GM21723 (cell line): ENCODE results near the gene MYO3B.

Source experiments
- ATAC-seq: cut with Tn5 transposase; IDR thresholded peaks from one replicate; pipeline ENCODE4 v1.9.1; 2021; ENCODE audit warnings: mild to moderate bottlenecking, moderate library complexity; ENCODE audit not compliant: unreplicated experiment

MYO3B gene

DNA sequence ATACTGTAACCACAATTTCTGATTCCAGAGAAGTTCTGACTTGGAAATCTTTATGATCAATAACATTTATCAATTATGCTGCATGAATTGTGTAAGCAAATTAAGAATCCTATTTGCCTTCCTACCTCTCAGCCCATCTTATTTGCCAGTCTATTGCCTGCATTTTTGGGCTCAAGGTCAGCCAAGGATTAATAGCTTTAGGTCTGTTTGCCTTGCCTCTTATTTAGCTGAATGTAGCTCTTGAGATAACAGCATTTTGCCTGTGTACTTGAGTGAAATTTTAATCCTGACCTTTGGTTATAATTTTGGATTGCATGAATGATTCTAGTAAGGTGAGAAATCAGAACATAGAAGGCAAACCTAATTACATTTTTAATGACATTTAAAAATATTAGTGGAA, 51.2 kb downstream of the MYO3B start:
- no peak for ATAC-seq

DNA sequence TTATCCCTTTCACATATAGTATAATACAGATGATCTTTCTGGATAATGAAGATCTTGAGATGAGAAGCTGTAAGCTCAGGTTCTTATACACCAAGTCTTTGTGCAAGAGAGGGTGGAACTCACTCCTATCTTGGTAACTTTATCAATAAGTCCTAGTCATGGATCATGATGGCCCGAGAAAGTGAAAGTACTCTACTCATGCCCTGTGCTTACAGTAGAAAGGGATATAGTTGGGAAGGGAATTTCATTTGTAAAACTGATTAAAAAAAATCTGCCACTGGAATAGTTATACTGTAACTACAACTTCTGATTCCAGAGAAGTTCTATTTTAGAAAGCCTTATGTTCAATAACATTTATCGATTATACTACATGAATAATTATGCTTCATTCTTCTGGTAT, 51.8 kb downstream of the MYO3B start:
- ATAC-seq, result no peak

DNA sequence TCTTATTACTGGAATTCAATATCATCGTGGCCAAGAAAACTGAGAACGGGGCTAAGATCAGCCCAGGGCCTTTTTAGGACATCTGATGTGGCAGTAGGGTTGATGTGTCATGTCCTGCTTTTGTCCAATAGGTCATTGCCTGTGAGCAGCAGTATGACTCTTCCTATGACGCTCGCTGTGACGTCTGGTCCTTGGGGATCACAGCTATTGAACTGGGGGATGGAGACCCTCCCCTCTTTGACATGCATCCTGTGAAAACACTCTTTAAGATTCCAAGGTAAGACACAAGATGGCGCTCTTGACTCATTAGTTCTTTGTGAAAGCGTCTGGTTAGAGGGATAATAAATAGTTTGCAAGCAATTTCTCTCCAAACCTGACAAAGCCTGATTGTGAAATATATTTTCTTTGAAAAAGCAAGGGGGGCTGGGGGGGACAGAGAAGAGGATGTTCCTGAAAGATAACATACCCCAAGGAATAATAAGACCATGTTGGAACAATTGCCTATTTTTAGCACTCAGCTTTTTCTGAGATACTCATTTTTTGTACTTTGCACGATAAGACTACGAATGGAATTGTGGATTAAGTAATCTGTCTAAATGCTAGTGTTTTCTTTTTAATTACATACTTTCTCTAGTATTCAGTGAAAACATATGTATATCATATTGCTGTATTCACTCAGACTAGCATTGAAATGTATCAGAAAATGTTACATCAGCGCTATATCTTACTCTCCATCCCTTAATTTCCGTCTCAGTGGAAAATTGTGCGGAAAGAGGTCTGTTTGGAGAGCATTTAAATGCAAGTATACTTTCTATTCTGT, 58.1 kb downstream of the MYO3B start:
- ATAC-seq, result no peak

DNA sequence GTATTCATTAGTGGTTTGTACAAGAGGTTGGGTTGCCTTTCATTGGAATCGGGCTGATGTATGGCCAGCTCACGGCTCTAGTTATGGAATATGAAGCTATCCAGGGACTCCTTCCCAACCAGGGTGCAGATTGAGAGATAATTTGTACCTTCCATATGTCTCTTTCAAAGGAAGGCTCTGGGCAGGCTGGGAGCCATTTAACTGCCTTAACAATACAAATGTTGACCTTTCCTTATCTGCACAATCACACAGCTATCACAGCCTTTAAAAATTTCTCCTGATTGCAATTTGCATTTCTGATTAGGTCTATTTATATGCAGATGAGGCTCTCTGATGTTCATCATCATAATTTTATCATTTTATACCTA, 58.7 kb downstream of the MYO3B start:
- ATAC-seq, result no peak

DNA sequence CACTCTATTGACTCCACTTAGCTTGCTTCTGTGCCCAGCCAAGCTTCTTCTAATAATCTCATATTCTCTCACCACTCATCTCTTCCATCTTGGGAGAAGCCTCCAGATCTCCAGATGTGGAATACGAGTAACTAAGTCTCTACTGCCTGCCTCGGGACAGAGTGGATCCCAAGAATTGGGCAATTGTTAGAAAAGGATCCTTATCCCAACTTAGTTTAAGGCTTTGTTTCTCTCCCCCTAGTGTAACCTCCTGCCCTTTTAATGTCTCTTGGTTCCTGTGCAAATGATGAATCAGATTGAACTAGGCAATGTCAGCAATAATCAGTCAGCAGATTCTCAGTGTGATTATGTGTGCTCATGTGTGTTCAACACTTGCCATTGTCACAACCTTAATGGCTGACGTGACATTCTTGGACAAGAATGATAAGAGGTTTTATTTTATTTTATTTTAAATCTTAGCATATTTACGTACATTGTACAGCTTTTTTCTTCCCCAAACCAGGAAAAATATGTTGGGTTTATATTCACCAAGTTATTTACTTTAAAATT, 59.7 kb downstream of the MYO3B start:
- no peak for ATAC-seq

DNA sequence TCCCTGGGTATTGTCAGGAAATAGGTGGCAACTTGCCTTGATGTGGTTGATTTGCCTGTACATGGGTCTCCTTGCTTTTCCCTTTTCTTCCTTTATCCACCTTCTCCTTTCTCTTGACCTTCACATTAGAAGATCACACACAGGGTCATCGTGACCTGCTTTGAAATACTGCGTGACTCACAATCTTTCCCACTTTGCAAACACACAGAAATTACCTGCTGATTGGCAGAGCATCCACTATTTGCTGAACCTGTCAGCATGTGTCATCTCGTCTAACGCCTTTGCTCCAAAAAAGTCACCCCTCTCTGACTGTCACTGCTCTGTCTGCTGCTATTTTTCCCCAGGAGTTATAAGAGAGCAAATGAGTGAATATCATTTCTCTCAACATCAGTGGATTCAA, 60.8 kb downstream of the MYO3B start:
- ATAC-seq, result no peak

DNA sequence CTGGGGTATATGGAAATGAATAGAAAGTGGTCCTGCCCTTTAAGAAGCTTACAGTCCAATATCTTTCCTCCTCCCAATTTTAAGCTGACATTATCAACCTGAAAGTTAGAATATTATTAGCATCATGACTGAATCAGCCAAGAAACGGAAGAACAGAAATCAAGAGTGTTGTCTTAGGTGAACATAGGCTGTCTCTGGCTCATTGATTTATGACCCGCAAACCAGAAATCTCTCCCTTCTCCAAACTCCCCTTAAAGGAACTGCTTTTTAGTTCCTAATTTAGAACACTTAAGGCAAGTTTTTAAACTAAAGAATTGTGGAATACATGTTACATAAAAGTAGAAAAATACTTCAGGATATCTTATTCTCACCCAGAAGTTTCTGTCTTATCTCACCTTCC, 62.7 kb downstream of the MYO3B start:
- ATAC-seq, result no peak

DNA sequence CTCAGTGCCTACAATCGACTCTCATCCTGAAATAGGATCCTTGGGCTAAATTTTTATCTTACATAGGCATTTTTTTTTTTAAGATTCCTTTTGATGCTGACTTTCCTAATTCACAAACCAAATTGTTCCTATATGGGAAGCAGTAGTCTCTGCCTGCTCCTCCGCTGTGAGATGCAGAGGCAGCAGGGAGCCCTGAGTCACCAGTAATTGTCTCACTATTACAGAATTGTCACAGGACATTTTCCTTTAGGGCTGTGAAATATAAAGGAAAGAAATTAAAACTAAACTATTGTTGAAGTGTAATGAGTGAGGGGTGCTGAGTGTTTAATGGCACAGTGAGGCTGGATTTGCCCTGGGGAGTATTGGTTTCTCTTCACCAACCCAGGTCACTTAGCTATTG, 63.8 kb downstream of the MYO3B start:
- ATAC-seq, result no peak

DNA sequence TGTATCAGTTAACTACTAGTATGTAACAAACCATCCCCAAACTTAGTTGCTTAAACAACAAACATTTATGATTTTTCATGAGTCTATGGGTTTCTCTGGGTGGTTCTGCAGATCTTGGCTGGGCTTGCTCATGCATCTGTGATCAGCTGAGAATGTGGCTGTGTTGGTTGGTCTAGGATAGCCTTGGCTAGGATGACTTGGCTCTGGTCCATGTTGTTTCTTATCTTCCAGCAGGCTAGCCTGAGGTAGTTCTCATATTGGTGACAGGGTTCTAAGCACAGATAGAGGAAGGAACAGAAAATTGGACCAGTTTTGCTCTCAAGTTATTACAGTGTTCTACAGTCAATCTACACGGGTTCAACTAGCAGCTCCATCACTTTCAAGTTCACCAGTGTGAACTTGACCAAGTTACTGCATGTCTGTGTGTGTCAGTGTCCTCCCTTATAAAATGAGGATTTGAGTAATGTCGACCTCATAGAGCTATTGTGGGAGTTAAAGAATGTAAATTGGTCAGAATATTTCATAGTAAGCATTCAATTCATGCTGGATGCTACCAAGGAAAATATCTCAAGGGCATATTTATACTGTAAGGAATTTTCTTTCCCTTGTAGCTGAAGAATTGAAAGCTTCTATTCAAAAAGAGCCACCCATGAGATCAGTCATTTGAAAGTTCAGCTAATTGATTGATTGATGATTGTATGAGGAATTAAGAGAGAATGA, 65.3 kb downstream of the MYO3B start:
- ATAC-seq, result no peak

DNA sequence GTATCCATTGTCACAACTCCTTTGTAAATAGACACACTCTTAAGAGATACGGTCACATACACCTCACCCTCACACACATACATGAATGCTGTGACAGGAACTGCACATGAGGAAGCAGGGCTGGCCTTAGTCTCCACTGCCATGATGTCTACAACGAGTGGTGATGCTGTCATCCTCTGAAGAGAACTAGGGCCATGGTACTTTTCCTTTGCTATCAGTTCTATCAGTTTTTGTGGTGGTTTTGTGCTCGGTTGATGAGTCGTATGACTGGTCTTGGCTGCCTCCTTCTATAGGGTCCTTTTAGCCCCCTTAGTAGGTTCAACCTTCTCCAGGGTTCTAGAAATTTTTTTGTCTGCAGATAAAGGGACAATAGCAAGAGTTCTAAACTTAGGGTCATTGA, 66.0 kb downstream of the MYO3B start:
- ATAC-seq, result no peak

DNA sequence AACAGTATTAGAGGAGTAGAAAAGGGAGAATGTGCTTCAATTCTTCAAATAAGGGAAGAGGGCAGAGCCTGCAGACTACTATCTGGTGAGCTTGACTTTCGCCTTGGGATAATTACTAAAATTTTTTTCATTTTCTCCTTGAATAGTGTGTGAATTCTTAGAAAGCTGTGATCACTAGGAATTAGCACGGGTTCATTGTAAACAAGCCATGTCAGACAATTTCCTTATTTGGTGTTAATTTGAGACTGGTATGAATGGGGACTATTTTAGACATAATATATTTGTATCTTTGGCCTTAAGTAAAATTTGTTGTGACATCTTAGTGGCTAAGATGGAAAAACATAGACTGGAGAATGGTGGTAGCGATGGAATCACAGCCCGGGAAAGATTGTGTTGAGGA, 66.6 kb downstream of the MYO3B start:
- ATAC-seq, result no peak

DNA sequence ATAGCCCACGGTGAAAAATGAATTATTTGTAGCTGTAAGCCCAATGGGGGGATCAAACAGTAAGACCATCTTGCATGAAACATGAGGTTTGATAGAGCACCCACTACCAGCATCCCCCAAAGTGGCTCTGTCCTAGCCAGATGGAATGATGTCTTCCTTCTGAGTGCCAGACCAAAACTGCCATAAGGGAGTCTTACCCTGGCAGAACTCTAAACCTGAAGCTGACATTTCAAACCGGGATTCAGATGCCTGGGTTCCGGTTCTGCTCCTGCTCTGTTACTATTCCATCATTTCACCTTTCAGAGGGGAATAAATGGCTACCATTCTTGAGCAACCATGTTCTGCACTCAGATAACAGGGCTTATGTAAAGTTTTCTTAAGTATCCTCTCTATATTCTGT, 67.4 kb downstream of the MYO3B start:
- no peak for ATAC-seq

DNA sequence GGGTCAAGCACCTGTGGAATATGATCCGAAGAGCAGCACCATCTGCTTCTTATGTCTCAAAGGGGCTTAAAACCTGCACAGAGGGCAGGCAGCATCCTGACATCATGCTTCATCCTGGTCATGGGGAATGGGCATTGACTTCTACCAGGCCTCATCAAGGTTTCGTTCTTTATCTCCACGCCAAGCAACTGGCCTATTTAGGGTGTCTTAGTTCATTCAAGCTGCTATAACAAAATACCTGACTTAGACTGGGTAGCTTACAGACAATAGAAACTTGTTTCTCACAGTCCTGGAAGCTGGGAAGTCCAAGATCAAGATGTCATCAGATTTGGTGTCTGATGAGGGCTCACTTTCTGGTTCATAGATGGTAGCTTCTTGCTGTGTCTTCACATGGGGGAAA, 69.4 kb downstream of the MYO3B start:
- ATAC-seq, result no peak

DNA sequence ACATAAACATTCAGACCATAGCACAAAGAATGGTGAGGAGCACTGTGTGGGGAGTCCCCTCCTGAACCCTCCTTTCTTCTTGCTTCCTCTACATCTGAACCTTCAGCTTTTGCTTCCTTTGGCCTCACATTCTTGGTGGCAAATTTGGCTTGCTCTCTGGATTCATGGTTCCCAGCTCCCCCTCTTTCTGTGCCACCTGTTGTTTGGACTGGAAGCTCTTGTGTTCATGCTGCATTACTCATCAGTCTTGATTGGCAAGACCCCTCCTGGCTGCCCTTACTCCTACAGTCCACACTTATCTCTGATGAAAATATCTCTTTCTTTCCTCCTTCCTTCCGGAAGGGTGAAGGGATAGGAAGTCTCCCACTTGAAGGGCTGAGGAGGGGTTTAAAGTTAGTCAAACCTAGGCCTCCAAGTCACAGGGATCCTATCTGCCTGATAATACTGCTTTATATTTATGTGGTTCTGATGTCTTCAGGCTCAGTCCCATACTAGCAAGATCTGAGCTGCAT, 70.0 kb downstream of the MYO3B start:
- ATAC-seq, result no peak

DNA sequence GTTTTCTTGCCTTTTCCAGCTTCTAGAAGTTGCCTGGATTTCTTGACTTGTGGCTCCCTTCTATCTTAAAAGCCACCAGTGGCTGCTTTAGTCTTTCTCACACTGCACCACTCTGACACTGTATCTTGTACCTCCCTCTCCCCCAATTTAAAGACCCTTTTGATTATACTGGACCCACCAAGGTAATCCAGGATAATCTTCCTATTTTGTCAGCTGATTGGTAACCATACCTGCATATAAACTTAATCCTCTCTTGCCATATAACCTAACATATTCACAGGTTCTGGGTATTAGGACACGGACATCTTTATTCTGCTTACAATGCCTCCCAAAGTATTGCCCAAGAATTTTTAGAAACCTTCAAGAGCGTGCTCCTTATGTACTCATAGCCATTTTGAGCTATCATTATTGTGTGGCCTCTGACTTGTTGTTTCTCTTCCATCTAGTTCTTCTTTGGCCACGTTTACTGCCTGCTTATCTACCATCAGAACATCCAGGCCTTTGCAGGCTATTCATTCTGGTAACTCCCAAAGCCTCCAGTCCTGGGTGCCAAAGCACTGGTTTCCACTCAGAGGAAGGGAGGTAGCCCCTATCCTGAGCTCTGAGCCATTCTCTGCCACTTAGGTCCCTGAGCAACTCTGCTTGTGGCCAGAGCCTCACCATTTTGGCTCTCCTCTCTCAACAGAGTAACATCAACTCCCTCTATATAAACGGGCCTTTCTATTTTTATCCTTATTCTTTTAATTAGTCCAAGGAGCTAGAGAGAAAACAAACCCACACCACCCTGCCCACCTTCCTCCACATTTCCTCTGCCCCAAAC, 70.8 kb downstream of the MYO3B start:
- no peak for ATAC-seq

DNA sequence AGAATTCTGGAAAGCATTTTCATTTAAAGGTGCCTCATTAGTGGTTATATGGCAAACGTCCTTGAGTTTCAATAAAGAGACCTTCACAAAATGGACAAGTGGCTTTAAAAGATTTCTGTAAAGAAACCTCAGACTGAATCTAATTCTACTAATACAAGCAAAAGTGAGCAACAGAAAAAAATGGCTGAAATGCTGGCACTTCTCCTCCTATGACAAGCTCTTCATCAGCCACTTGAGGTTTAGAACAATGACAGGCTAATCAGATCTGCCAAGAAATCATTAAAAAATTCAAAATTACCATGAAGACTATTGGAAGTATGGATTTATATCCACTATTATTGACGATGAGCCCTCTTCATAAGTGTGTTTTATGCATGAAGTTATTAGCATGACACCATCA, 71.8 kb downstream of the MYO3B start:
- ATAC-seq, result no peak

DNA sequence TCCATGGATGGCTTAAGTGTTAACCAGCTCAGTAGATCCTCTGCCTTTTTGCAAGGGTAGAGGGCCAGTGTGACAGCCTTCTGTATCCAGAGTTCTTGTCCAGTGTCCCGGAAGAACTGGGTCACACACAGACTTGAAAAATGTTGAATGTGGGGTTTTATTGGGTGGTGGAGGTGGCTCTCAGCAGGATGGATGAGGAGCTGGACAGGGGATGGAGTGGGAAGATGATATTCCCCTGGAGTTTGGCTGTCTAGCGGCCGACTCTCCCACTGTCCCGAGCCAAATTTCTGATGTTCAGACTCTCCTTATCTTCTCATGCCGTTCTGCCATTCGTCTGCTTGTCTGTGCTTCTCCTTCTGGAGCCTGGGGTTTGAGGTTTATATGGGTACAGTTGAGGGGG, 72.6 kb downstream of the MYO3B start:
- no peak for ATAC-seq

DNA sequence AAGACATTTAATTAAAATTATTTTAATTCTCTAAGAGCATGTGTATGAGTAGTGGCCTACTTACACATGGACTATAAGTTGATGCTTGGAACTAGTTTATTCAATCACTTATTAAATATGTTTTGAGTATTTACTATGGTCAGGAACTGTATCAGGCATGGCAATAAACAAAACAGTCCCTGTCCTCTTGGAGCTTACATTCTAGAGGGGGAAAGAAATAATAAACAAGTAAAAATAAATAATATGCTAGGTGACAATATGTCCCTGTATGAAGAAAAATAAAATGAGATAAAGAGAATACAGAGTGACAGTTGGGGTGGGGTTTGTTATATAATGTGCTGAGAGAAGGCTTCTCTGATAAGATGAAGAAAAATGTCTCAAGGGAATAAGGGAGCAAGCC, 74.5 kb downstream of the MYO3B start:
- ATAC-seq, result no peak

DNA sequence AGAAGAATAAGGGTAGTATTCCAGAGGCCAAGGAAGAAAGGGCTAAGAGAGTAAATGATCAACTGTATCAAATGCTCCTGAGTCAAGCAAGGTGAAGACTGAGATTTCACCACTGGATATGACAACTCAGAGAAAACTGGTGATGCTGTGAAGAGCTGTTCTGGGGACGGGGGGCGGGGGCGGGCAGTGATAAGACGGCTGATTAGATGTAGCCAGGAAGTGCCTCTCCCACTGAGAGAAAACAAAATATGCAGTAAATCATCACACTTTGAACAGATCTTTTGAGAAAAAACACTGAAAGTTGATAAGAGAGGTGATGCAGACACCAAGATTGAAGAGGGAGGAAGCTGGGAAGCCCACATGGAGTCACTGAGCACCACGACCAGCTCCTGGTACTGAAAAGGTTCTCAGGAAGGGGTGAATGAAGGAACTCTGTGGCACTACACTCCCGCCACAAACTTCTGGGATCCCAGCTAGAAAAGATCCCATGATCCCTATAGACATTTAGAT, 75.8 kb downstream of the MYO3B start:
- no peak for ATAC-seq

DNA sequence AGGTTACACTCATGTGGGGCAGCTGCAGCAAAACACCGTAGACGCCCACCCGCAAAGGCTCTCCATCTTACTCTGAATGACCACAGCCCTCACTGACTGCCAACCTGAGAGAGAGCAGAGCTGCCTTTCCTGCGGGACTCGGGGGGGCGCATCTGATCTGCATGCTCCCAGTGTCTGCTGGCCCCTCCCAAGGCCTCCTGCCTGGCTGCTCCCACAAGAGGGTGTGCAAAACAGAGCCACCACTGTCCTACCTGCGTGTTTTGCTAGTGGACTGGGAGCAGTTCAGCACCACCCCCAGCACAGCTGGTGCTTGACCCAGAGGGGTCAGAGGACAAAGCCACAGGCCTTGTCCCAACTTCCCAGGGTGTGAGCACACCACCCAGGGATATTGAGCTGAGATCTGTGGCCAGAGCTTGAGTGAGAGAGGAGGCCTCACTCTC, 76.4 kb downstream of the MYO3B start:
- no peak for ATAC-seq

DNA sequence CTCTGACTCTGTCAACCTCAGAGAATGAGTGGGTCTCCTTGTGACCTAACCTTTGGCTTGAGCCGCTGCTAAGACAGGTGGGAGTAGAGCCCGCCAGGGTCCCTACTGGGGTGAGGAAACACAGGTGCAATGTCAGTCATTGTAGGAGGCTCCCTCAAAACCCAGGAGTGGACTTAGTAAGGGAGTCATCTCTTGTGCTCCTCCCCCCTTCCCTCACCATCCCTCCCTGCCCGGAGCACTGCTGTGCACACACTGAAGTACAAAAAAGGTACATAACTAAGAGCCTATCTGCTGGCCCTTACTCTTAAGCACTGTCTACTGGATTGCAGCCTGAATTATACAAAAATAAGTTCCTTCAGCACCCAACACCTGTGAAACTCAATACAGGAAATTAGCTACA, 77.2 kb downstream of the MYO3B start:
- ATAC-seq, result no peak
